Neuronal stem cell (in vitro differentiated cells): Measurements from ENCODE around the gene KIF4A.

ENCODE experiments used
- DNase-seq: peaks from one replicate; pipeline ENCODE4 v3.0.0-alpha.2; 2013; ENCODE audit warnings: low spot score
- H2AFZ ChIP-seq: one replicate; pipeline ENCODE4 v1.6.1; 2013; ENCODE audit warnings: mild to moderate bottlenecking, low read length, inconsistent platforms
- H2AK5ac ChIP-seq: 2 replicates; pipeline ENCODE4 v1.6.1; 2013; ENCODE audit warnings: low read depth, mild to moderate bottlenecking, inconsistent platforms, low read length, moderate library complexity, mixed read lengths
- H2BK120ac ChIP-seq: 2 replicates; pipeline ENCODE4 v1.6.1; 2013; ENCODE audit warnings: low read depth, mild to moderate bottlenecking, inconsistent platforms, low read length, moderate library complexity, mixed read lengths
- H2BK12ac ChIP-seq: one replicate; pipeline ENCODE4 v1.6.1; 2013; ENCODE audit warnings: low read length, inconsistent platforms
- H2BK15ac ChIP-seq: 2 replicates; pipeline ENCODE4 v1.6.1; 2013; ENCODE audit warnings: mild to moderate bottlenecking, low read length, inconsistent platforms, mixed read lengths
- H2BK5ac ChIP-seq: one replicate; pipeline ENCODE4 v1.6.1; 2013; ENCODE audit warnings: inconsistent platforms, mild to moderate bottlenecking, low read length, moderate library complexity
- H3K14ac ChIP-seq: one replicate; pipeline ENCODE4 v1.6.1; 2013; ENCODE audit warnings: low read length, inconsistent platforms
- H3K18ac ChIP-seq: 2 replicates; pipeline ENCODE4 v1.6.1; 2013; ENCODE audit warnings: low read length, inconsistent platforms
- H3K23ac ChIP-seq: 2 replicates; pipeline ENCODE4 v1.6.1; 2013; ENCODE audit warnings: low read depth, mild to moderate bottlenecking, mixed read lengths, low read length, inconsistent platforms; ENCODE audit not compliant: poor library complexity
- H3K27ac ChIP-seq: replicated peaks from 3 replicates; pipeline ENCODE4 v1.5.1; 2013; ENCODE audit warnings: low read length, inconsistent platforms
- H3K27me3 ChIP-seq, 3 experiments: 2 replicates each; pipeline ENCODE4 v1.6.1; 2013; ENCODE audit warnings: low read length in 3 of 3, mild to moderate bottlenecking in 2 of 3, inconsistent platforms in 1 of 3, low read depth in 1 of 3, mixed read lengths in 1 of 3, moderate library complexity in 1 of 3; ENCODE audit not compliant: control insufficient read depth in 3 of 3, insufficient read depth in 3 of 3
- H3K36me3 ChIP-seq, 2 donors: replicated peaks in 1 of 2; 2 replicates each; pipeline ENCODE4 v1.6.1; 2013; ENCODE audit warnings: low read length in 2 of 2; ENCODE audit not compliant: control insufficient read depth in 2 of 2, insufficient read depth in 2 of 2
- H3K4ac ChIP-seq: 2 replicates; pipeline ENCODE4 v1.6.1; 2013; ENCODE audit warnings: inconsistent platforms, mild to moderate bottlenecking, low read length, moderate library complexity
- H3K4me1 ChIP-seq, 2 donors: 1 replicate in 1 of 2; 2 replicates in 1 of 2; pipeline ENCODE4 v1.6.1; 2013; ENCODE audit warnings: low read length in 2 of 2, low read depth in 1 of 2; ENCODE audit not compliant: control insufficient read depth in 2 of 2, insufficient read depth in 1 of 2
- H3K4me2 ChIP-seq: one replicate; pipeline ENCODE4 v1.6.1; 2013; ENCODE audit warnings: mild to moderate bottlenecking, low read length, inconsistent platforms; ENCODE audit not compliant: insufficient read depth, poor library complexity, severe bottlenecking
- H3K4me3 ChIP-seq, 2 donors: 2 replicates each; pipeline ENCODE4 v1.5.1; 2013; ENCODE audit warnings: low read length in 2 of 2, mild to moderate bottlenecking in 2 of 2, inconsistent platforms in 1 of 2, moderate library complexity in 1 of 2
- H3K79me1 ChIP-seq: one replicate; pipeline ENCODE4 v1.6.1; 2013; ENCODE audit warnings: low read depth, mild to moderate bottlenecking, inconsistent platforms, low read length, moderate library complexity
- H3K9ac ChIP-seq: one replicate; pipeline ENCODE4 v1.6.1; 2013; ENCODE audit warnings: mild to moderate bottlenecking, low read depth, low read length, inconsistent platforms; ENCODE audit not compliant: poor library complexity
- H3K9me3 ChIP-seq, 2 donors: replicated peaks in 1 of 2; 2 replicates each; pipeline versions ENCODE3 to v1.6.1; 2013; ENCODE audit warnings: low read length in 2 of 2, mild to moderate bottlenecking in 2 of 2, inconsistent platforms in 1 of 2, low read depth in 1 of 2, mixed read lengths in 1 of 2, moderate library complexity in 1 of 2; ENCODE audit not compliant: control insufficient read depth in 2 of 2, insufficient read depth in 1 of 2
- H4K8ac ChIP-seq: one replicate; pipeline ENCODE4 v1.6.1; 2013; ENCODE audit warnings: low read depth, mild to moderate bottlenecking, inconsistent platforms, low read length, moderate library complexity
- H4K91ac ChIP-seq: one replicate; pipeline ENCODE4 v1.6.1; 2013; ENCODE audit warnings: low read length, low read depth, mild to moderate bottlenecking, inconsistent platforms; ENCODE audit not compliant: poor library complexity
- WGBS, 2 donors: extraction: QIAGEN DNeasy Blood & Tissue Kit; methylation state at CpG; one replicate each; pipeline ENCODE4 v1.1.7; 2013; ENCODE audit warnings: missing lambda C conversion rate in 2 of 2, mixed read lengths in 1 of 2; ENCODE audit not compliant: insufficient read length in 2 of 2, insufficient replicate concordance in 1 of 2; ENCODE audit errors: extremely low coverage in 2 of 2; 5-methylcytosine and 5-hydroxymethylcytosine counted together

Gene KIF4A

GRCh38 chrX:70439016-70439415 lies 149.1 kb downstream of the KIF4A start:
- no peak overlapping the region for H3K4ac ChIP-seq
- H3K79me1 ChIP-seq: no peaks in the 10 kb centered on the region
- no peak overlapping the region for H2BK12ac ChIP-seq
- no peaks in the 10 kb centered on the region for H3K36me3 ChIP-seq
- WGBS, 2 donors: no CpG with 5 or more reads among the region's 1 CpG
- peaks cover 2 to 12% of the 10 kb centered on the region in 2 donors for H3K4me1 ChIP-seq
- H2AK5ac ChIP-seq: no peak overlapping the region
- no peak overlapping the region for H3K4me3 ChIP-seq
- H3K9ac ChIP-seq: no peak overlapping the region
- H2BK120ac ChIP-seq: no peak overlapping the region
- no peaks in the 10 kb centered on the region for H3K9me3 ChIP-seq
- no peak overlapping the region for H3K23ac ChIP-seq
- no peak overlapping the region for H2AFZ ChIP-seq
- H2BK15ac ChIP-seq: no peak overlapping the region
- no peak overlapping the region for H3K27ac ChIP-seq
- H3K14ac ChIP-seq: no peak overlapping the region
- no peak overlapping the region for H4K91ac ChIP-seq
- DNase-seq: no peak
- H3K4me2 ChIP-seq: no peak overlapping the region
- no peak overlapping the region for H3K18ac ChIP-seq
- H2BK5ac ChIP-seq: no peak overlapping the region
- H3K27me3 ChIP-seq: peaks cover 0 to 6% (median 0%) of the 10 kb centered on the region in 3 experiments
- no peak overlapping the region for H4K8ac ChIP-seq

GRCh38 chrX:70442224-70442623 lies 152.3 kb downstream of the KIF4A start:
- no peak overlapping the region for H4K91ac ChIP-seq
- peaks cover 0 to 27% (median 12%) of the 10 kb centered on the region in 3 experiments for H3K27me3 ChIP-seq
- no peak overlapping the region for H3K14ac ChIP-seq
- no peak overlapping the region for H3K9ac ChIP-seq
- H2BK5ac ChIP-seq: no peak overlapping the region
- H2BK12ac ChIP-seq: no peak overlapping the region
- H4K8ac ChIP-seq: no peak overlapping the region
- H2AK5ac ChIP-seq: no peak overlapping the region
- no peak overlapping the region for H2AFZ ChIP-seq
- H3K18ac ChIP-seq: no peak overlapping the region
- no peak overlapping the region for H3K4ac ChIP-seq
- H3K4me2 ChIP-seq: no peak overlapping the region
- H3K79me1 ChIP-seq: no peaks in the 10 kb centered on the region
- no peak overlapping the region for H2BK120ac ChIP-seq
- H3K27ac ChIP-seq: no peak overlapping the region
- no peak overlapping the region for H2BK15ac ChIP-seq
- no peak overlapping the region for H3K4me3 ChIP-seq
- H3K9me3 ChIP-seq: no peaks in the 10 kb centered on the region
- WGBS, 2 donors: no CpG with 5 or more reads among the region's 6 CpGs
- H3K36me3 ChIP-seq: no peaks in the 10 kb centered on the region
- peaks cover 0 to 2% of the 10 kb centered on the region in 2 donors for H3K4me1 ChIP-seq
- no peak for DNase-seq
- H3K23ac ChIP-seq: no peak overlapping the region

- H3K4me3 ChIP-seq: peak within 1 kb of the TSS; percentile 40 to 63
- H3K27ac ChIP-seq: no peak within 1 kb of the TSS
- no CpG with 5 or more reads among the region's 21 CpGs for WGBS, 2 donors
- H3K4ac ChIP-seq: no peak within 1 kb of the TSS
- no peak within 1 kb of the TSS for H3K23ac ChIP-seq
- no peak within 1 kb of the TSS for H2AK5ac ChIP-seq
- H3K27me3 ChIP-seq: peaks cover 0 to 35% (median 12%) of the 10 kb centered on the region in 3 experiments
- H2BK5ac ChIP-seq: no peak within 1 kb of the TSS
- no peaks in the 10 kb centered on the region for H3K36me3 ChIP-seq
- peak within 1 kb of the TSS; percentile 88 for H2AFZ ChIP-seq
- H3K14ac ChIP-seq: peak within 1 kb of the TSS; percentile 38
- H3K4me2 ChIP-seq: peak within 1 kb of the TSS; percentile 62
- no peak within 1 kb of the TSS for H2BK12ac ChIP-seq
- no peak within 1 kb of the TSS for H2BK15ac ChIP-seq
- no peak within 1 kb of the TSS for H4K8ac ChIP-seq
- H3K4me1 ChIP-seq: peaks cover 0 to 2% of the 10 kb centered on the region in 2 donors
- H3K18ac ChIP-seq: peak within 1 kb of the TSS; percentile 57
- H4K91ac ChIP-seq: no peak within 1 kb of the TSS
- no peak within 1 kb of the TSS for H3K9ac ChIP-seq
- no peak within 1 kb of the TSS for H2BK120ac ChIP-seq
- no peak for DNase-seq
- no peaks in the 10 kb centered on the region for H3K9me3 ChIP-seq
- H3K79me1 ChIP-seq: no peaks in the 10 kb centered on the region
Measured at GRCh38 chrX:70444326-70444945, 154.5 kb downstream of the KIF4A start, which contains the start of gene DLG3. Gene DLG3, plus strand, starts transcription at chrX:70444835. Its CDS starts 367 bp downstream, at chrX:70445202.

GRCh38 chrX:70444946-70445656 lies 155.2 kb downstream of the KIF4A start:
- peak overlapping the region; percentile 57 for H3K18ac ChIP-seq
- peak overlapping the region; percentile 88 for H2AFZ ChIP-seq
- H4K8ac ChIP-seq: no peak overlapping the region
- WGBS, 2 donors: no CpG with 5 or more reads among the region's 61 CpGs
- H3K9me3 ChIP-seq: no peaks in the 10 kb centered on the region
- peaks cover 0 to 2% of the 10 kb centered on the region in 2 donors for H3K4me1 ChIP-seq
- no peak overlapping the region for H2AK5ac ChIP-seq
- H2BK5ac ChIP-seq: no peak overlapping the region
- no peak overlapping the region for H3K9ac ChIP-seq
- no peak overlapping the region for H2BK15ac ChIP-seq
- H3K27me3 ChIP-seq: peaks cover 0 to 35% (median 12%) of the 10 kb centered on the region in 3 experiments
- H2BK120ac ChIP-seq: no peak overlapping the region
- no peak overlapping the region for H3K4ac ChIP-seq
- H3K4me2 ChIP-seq: peak overlapping the region; percentile 62
- DNase-seq: no peak
- H2BK12ac ChIP-seq: no peak overlapping the region
- no peaks in the 10 kb centered on the region for H3K79me1 ChIP-seq
- no peaks in the 10 kb centered on the region for H3K36me3 ChIP-seq
- H3K4me3 ChIP-seq: peak overlapping the region; percentile 40 to 63
- H3K27ac ChIP-seq: no peak overlapping the region
- no peak overlapping the region for H3K14ac ChIP-seq
- H3K23ac ChIP-seq: no peak overlapping the region
- H4K91ac ChIP-seq: no peak overlapping the region
